Neuronal stem cell (in vitro differentiated cells): ENCODE measurements around the gene MPRIP.

Experiments used
- DNase-seq: peaks from one replicate; pipeline ENCODE4 v3.0.0-alpha.2; 2013; ENCODE audit warnings: low spot score
- H2AFZ ChIP-seq: one replicate; pipeline ENCODE4 v1.6.1; 2013; ENCODE audit warnings: mild to moderate bottlenecking, low read length, inconsistent platforms
- H2AK5ac ChIP-seq: 2 replicates; pipeline ENCODE4 v1.6.1; 2013; ENCODE audit warnings: low read depth, mild to moderate bottlenecking, inconsistent platforms, low read length, moderate library complexity, mixed read lengths
- H2BK120ac ChIP-seq: 2 replicates; pipeline ENCODE4 v1.6.1; 2013; ENCODE audit warnings: low read depth, mild to moderate bottlenecking, inconsistent platforms, low read length, moderate library complexity, mixed read lengths
- H2BK12ac ChIP-seq: one replicate; pipeline ENCODE4 v1.6.1; 2013; ENCODE audit warnings: low read length, inconsistent platforms
- H2BK15ac ChIP-seq: 2 replicates; pipeline ENCODE4 v1.6.1; 2013; ENCODE audit warnings: mild to moderate bottlenecking, low read length, inconsistent platforms, mixed read lengths
- H2BK5ac ChIP-seq: one replicate; pipeline ENCODE4 v1.6.1; 2013; ENCODE audit warnings: inconsistent platforms, mild to moderate bottlenecking, low read length, moderate library complexity
- H3K14ac ChIP-seq: one replicate; pipeline ENCODE4 v1.6.1; 2013; ENCODE audit warnings: low read length, inconsistent platforms
- H3K18ac ChIP-seq: 2 replicates; pipeline ENCODE4 v1.6.1; 2013; ENCODE audit warnings: low read length, inconsistent platforms
- H3K23ac ChIP-seq: 2 replicates; pipeline ENCODE4 v1.6.1; 2013; ENCODE audit warnings: low read depth, mild to moderate bottlenecking, mixed read lengths, low read length, inconsistent platforms; ENCODE audit not compliant: poor library complexity
- H3K27ac ChIP-seq: replicated peaks from 3 replicates; pipeline ENCODE4 v1.5.1; 2013; ENCODE audit warnings: low read length, inconsistent platforms
- H3K27me3 ChIP-seq, 3 experiments: 2 replicates each; pipeline ENCODE4 v1.6.1; 2013; ENCODE audit warnings: low read length in 3 of 3, mild to moderate bottlenecking in 2 of 3, inconsistent platforms in 1 of 3, low read depth in 1 of 3, mixed read lengths in 1 of 3, moderate library complexity in 1 of 3; ENCODE audit not compliant: control insufficient read depth in 3 of 3, insufficient read depth in 3 of 3
- H3K36me3 ChIP-seq, 2 donors: replicated peaks in 1 of 2; 2 replicates each; pipeline ENCODE4 v1.6.1; 2013; ENCODE audit warnings: low read length in 2 of 2; ENCODE audit not compliant: control insufficient read depth in 2 of 2, insufficient read depth in 2 of 2
- H3K4ac ChIP-seq: 2 replicates; pipeline ENCODE4 v1.6.1; 2013; ENCODE audit warnings: inconsistent platforms, mild to moderate bottlenecking, low read length, moderate library complexity
- H3K4me1 ChIP-seq, 2 donors: 1 replicate in 1 of 2; 2 replicates in 1 of 2; pipeline ENCODE4 v1.6.1; 2013; ENCODE audit warnings: low read length in 2 of 2, low read depth in 1 of 2; ENCODE audit not compliant: control insufficient read depth in 2 of 2, insufficient read depth in 1 of 2
- H3K4me2 ChIP-seq: one replicate; pipeline ENCODE4 v1.6.1; 2013; ENCODE audit warnings: mild to moderate bottlenecking, low read length, inconsistent platforms; ENCODE audit not compliant: insufficient read depth, poor library complexity, severe bottlenecking
- H3K4me3 ChIP-seq, 2 donors: 2 replicates each; pipeline ENCODE4 v1.5.1; 2013; ENCODE audit warnings: low read length in 2 of 2, mild to moderate bottlenecking in 2 of 2, inconsistent platforms in 1 of 2, moderate library complexity in 1 of 2
- H3K79me1 ChIP-seq: one replicate; pipeline ENCODE4 v1.6.1; 2013; ENCODE audit warnings: low read depth, mild to moderate bottlenecking, inconsistent platforms, low read length, moderate library complexity
- H3K9ac ChIP-seq: one replicate; pipeline ENCODE4 v1.6.1; 2013; ENCODE audit warnings: mild to moderate bottlenecking, low read depth, low read length, inconsistent platforms; ENCODE audit not compliant: poor library complexity
- H3K9me3 ChIP-seq, 2 donors: replicated peaks in 1 of 2; 2 replicates each; pipeline versions ENCODE3 to v1.6.1; 2013; ENCODE audit warnings: low read length in 2 of 2, mild to moderate bottlenecking in 2 of 2, inconsistent platforms in 1 of 2, low read depth in 1 of 2, mixed read lengths in 1 of 2, moderate library complexity in 1 of 2; ENCODE audit not compliant: control insufficient read depth in 2 of 2, insufficient read depth in 1 of 2
- H4K8ac ChIP-seq: one replicate; pipeline ENCODE4 v1.6.1; 2013; ENCODE audit warnings: low read depth, mild to moderate bottlenecking, inconsistent platforms, low read length, moderate library complexity
- H4K91ac ChIP-seq: one replicate; pipeline ENCODE4 v1.6.1; 2013; ENCODE audit warnings: low read length, low read depth, mild to moderate bottlenecking, inconsistent platforms; ENCODE audit not compliant: poor library complexity
- WGBS, 2 donors: extraction: QIAGEN DNeasy Blood & Tissue Kit; methylation state at CpG; one replicate each; pipeline ENCODE4 v1.1.7; 2013; ENCODE audit warnings: missing lambda C conversion rate in 2 of 2, mixed read lengths in 1 of 2; ENCODE audit not compliant: insufficient read length in 2 of 2, insufficient replicate concordance in 1 of 2; ENCODE audit errors: extremely low coverage in 2 of 2; 5-methylcytosine and 5-hydroxymethylcytosine counted together

Gene MPRIP

GRCh38 chr17:17088541-17089525 lies 46.6 kb downstream of the MPRIP start:
- Histone ChIP-seq H3K4ac (no peak overlapping the region), H3K4me3 (no peak overlapping the region), H2BK12ac (no peak overlapping the region), H3K4me1 (peaks cover 0 to 13% of the 10 kb centered on the region in 2 donors), H3K4me2 (no peak overlapping the region), H3K36me3 (peaks cover 7 to 58% of the 10 kb centered on the region in 2 donors), H4K91ac (no peak overlapping the region), H2BK15ac (no peak overlapping the region), H3K27me3 (no peaks in the 10 kb centered on the region), H2AK5ac (no peak overlapping the region), H2BK5ac (no peak overlapping the region), H4K8ac (no peak overlapping the region), H2BK120ac (no peak overlapping the region), H3K27ac (no peak overlapping the region), H3K18ac (no peak overlapping the region), H2AFZ (no peak overlapping the region), H3K79me1 (peaks cover 1% of the 10 kb centered on the region), H3K23ac (peak overlapping the region; percentile 7), H3K9me3 (no peaks in the 10 kb centered on the region), H3K14ac (peak overlapping the region; percentile 23), H3K9ac (no peak overlapping the region)
- WGBS, 2 donors, result no CpG with 5 or more reads among the region's 8 CpGs
- no peak for DNase-seq

- Histone ChIP-seq H3K9me3 (no peaks in the 10 kb centered on the region), H4K91ac (no peak overlapping the region), H3K27me3 (no peaks in the 10 kb centered on the region), H3K14ac (no peak overlapping the region), H2BK12ac (no peak overlapping the region), H2AFZ (no peak overlapping the region), H2BK120ac (no peak overlapping the region), H3K4me1 (peaks cover 0 to 13% of the 10 kb centered on the region in 2 donors), H4K8ac (no peak overlapping the region), H3K4ac (no peak overlapping the region), H3K4me2 (no peak overlapping the region), H3K79me1 (peaks cover 1% of the 10 kb centered on the region), H2BK5ac (no peak overlapping the region), H3K4me3 (peak overlapping the region in 1 of 2 donors; percentile 34), H2BK15ac (no peak overlapping the region), H3K36me3 (peaks cover 7 to 47% of the 10 kb centered on the region in 2 donors), H3K9ac (no peak overlapping the region), H3K18ac (no peak overlapping the region), H3K27ac (no peak overlapping the region), H3K23ac (no peak overlapping the region), H2AK5ac (no peak overlapping the region)
- no peak for DNase-seq
- WGBS, 2 donors, result no CpG with 5 or more reads among the region's 18 CpGs
Measured at GRCh38 chr17:17089796-17090641, 47.8 kb downstream of the MPRIP start.

- no peak for DNase-seq
- Histone ChIP-seq H3K9me3 (no peaks in the 10 kb centered on the region), H3K4me1 (peaks cover 0 to 13% of the 10 kb centered on the region in 2 donors), H4K91ac (no peak overlapping the region), H3K4me2 (no peak overlapping the region), H2BK120ac (no peak overlapping the region), H3K4ac (no peak overlapping the region), H3K14ac (no peak overlapping the region), H3K4me3 (no peak overlapping the region), H2BK15ac (no peak overlapping the region), H4K8ac (no peak overlapping the region), H2AK5ac (no peak overlapping the region), H3K79me1 (peaks cover 1% of the 10 kb centered on the region), H3K18ac (no peak overlapping the region), H3K9ac (no peak overlapping the region), H2BK12ac (no peak overlapping the region), H3K27me3 (no peaks in the 10 kb centered on the region), H2BK5ac (no peak overlapping the region), H3K23ac (no peak overlapping the region), H3K36me3 (peaks cover 7 to 47% of the 10 kb centered on the region in 2 donors), H3K27ac (no peak overlapping the region), H2AFZ (no peak overlapping the region)
- WGBS, 2 donors, result no CpG with 5 or more reads among the region's 11 CpGs
Measured at GRCh38 chr17:17090642-17091103, 48.4 kb downstream of the MPRIP start.
